Measurements from ENCODE around the gene NCAPG2.
"Not testable (repeated sequence)": the region's sequence is repeated elsewhere in the genome, so short reads cannot be mapped to it uniquely, and the experiment has no call there.

- not testable (repeated sequence) for TF ChIP-seq CTCF, POLR2A (IDR thresholded peaks at IDR 0.05)
These were observed 36.5 kb downstream of the NCAPG2 start for GRCh38 chr7:158668086-158668485.

Data from body of pancreas (tissue), 4 donors.